HepG2 (cell line): ENCODE data around the gene PRKCB.

ENCODE experiments used
- ARID3A ChIP-seq: IDR thresholded peaks from 2 replicates; pipeline ENCODE4 v1.6.1; 2012; ENCODE audit warnings: low read depth, low read length, improper control_type of control experiment
- ATF7-NPFF ChIP-seq: sonication (generic); formaldehyde crosslinking; IDR thresholded peaks from 2 replicates; pipeline ENCODE4 v1.8.1; 2023; ENCODE audit warnings: mild to moderate bottlenecking, low read depth, missing genetic modification reagents, moderate library complexity
- CTCF ChIP-seq: sonication (generic); formaldehyde crosslinking; IDR thresholded peaks from 2 replicates; pipeline ENCODE4 v1.5.0; 2020; ENCODE audit warnings: mild to moderate bottlenecking, missing genetic modification reagents, moderate library complexity
- ESRRA ChIP-seq: sonication (generic); formaldehyde crosslinking; IDR thresholded peaks from 2 replicates; pipeline ENCODE4 v1.5.1; 2020; ENCODE audit warnings: mild to moderate bottlenecking, low read depth, missing genetic modification reagents
- EZH2 ChIP-seq: conservative IDR thresholded peaks from 2 replicates; pipeline ENCODE4 v1.6.1; 2012; ENCODE audit warnings: mild to moderate bottlenecking, low read depth, low read length, moderate library complexity
- FLYWCH1 ChIP-seq: sonication (generic); formaldehyde crosslinking; IDR thresholded peaks from 2 replicates; pipeline ENCODE4 v1.8.1; 2023; ENCODE audit warnings: mild to moderate bottlenecking, missing genetic modification reagents
- FOSL2 ChIP-seq: sonication (generic); formaldehyde crosslinking; IDR thresholded peaks from 2 replicates; pipeline ENCODE4 v1.4.0; 2020; ENCODE audit warnings: missing genetic modification reagents
- HDAC6 ChIP-seq: fragments of 200-600 bp; sonication (generic); IDR thresholded peaks from 2 replicates; pipeline ENCODE4 v1.7.0; 2017; ENCODE audit warnings: mild to moderate bottlenecking, antibody characterized with exemption, low read length, low read depth
- KMT2A ChIP-seq: sonication (generic); formaldehyde crosslinking; IDR thresholded peaks from 2 replicates; pipeline ENCODE4 v1.4.0; 2020; ENCODE audit warnings: missing genetic modification reagents
- PHF20 ChIP-seq: sonication (generic); formaldehyde crosslinking; IDR thresholded peaks from 2 replicates; pipeline ENCODE4 v1.5.0; 2020; ENCODE audit warnings: mild to moderate bottlenecking, missing genetic modification reagents
- TBP ChIP-seq: sonication (generic); formaldehyde crosslinking; IDR thresholded peaks from 2 replicates; pipeline ENCODE4 v1.5.0; 2020; ENCODE audit warnings: missing genetic modification reagents
- ZFP41 ChIP-seq: sonication (generic); formaldehyde crosslinking; IDR thresholded peaks from 2 replicates; pipeline ENCODE4 v1.4.0; 2020; ENCODE audit warnings: mild to moderate bottlenecking, missing genetic modification reagents, borderline replicate concordance
- ZNF12 ChIP-seq: sonication (generic); formaldehyde crosslinking; IDR thresholded peaks from 2 replicates; pipeline ENCODE4 v1.5.0; 2020; ENCODE audit warnings: missing genetic modification reagents
- ZNF75D ChIP-seq: sonication (generic); formaldehyde crosslinking; IDR thresholded peaks from 2 replicates; pipeline ENCODE4 v1.8.1; 2023; ENCODE audit warnings: missing genetic modification reagents, mild to moderate bottlenecking, borderline replicate concordance

GRCh38 chr16:24037335-24037734 is 201.6 kb downstream of the PRKCB start:
- no peak for TF ChIP-seq PHF20
- TF ChIP-seq ATF7-NPFF (CRISPR knock-in tag), result no peak
- TF ChIP-seq TBP, result no peak
- TF ChIP-seq KMT2A (CRISPR knock-in tag), result no peak
- no peak for TF ChIP-seq ESRRA (CRISPR knock-in tag)
- no peak for TF ChIP-seq ZNF75D (CRISPR knock-in tag)
- TF ChIP-seq EZH2, result no peak
- no peak for TF ChIP-seq CTCF (CRISPR knock-in tag)
- TF ChIP-seq ZNF12, result no peak
- no peak for TF ChIP-seq ZFP41
- no peak for TF ChIP-seq FLYWCH1 (CRISPR knock-in tag)
- no peak for TF ChIP-seq FOSL2 (CRISPR knock-in tag)
- no peak for TF ChIP-seq HDAC6
- TF ChIP-seq ARID3A, result no peak
